Right lobe of liver (tissue), 4 donors: ENCODE results near the gene BTNL2.

Experiments
- CTCF ChIP-seq, 4 donors: fragments of 200-600 bp in 3 of 4; fragments of 450-650 bp in 1 of 4; IDR thresholded peaks; one replicate each; pipeline versions ENCODE4 v1.5.1 to v1.8.0; 2016 to 2022; ENCODE audit warnings: antibody characterized with exemption in 4 of 4, mild to moderate bottlenecking in 2 of 4
- POLR2A ChIP-seq: fragments of 450-650 bp; IDR thresholded peaks from one replicate; pipeline ENCODE4 v1.6.1; 2017; ENCODE audit warnings: antibody characterized with exemption, mild to moderate bottlenecking
- donor health status: DM: no; HTN: no; CAD: no.
- donor health status: DM: no; HTN: no; CAD: no.
- donor health status: DM: no; HTN: yes; CAD: no.

- TF ChIP-seq CTCF (IDR thresholded peaks at IDR 0.05) (no peak), POLR2A (no peak)
Measured at GRCh38 chr6:32369660-32370059, 37.3 kb downstream of the BTNL2 start.
